ENCODE data around the gene GIMAP1. TPM values are rescaled to one million over a fixed set of nuclear protein-coding genes. Genes with fewer than 3 reads are reported as not detected.

Gene GIMAP1
- total RNA-seq, 2 donors from 2014 or later: 0.94 to 1.6 TPM

DNA sequence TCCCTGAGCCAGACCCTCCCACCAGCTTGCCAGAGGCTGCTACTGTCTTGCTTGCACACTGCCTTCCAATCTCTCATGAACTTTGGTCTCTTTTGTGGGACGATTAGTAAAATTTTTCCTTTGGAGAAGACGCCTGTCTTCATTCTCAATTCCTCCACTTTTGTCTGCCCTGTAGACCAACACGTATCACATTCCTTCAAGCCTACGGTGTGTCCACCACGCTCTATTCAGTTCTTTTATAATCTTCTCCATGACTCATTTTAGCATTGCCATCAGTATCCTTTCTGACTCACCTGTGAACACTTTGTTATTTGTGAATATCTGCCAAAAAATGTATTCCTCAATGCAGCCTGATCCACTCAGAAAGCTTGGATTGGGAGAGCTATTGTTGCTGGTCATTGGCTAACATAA, 22.2 kb downstream of the GIMAP1 start:
- peak overlapping the region in 1 of 2 donors; percentile 62 for H3K9ac ChIP-seq (ENCODE audit: low read depth in 2 of 2, low read length in 2 of 2)
- no peak for DNase-seq
- no peak for TF ChIP-seq CTCF (IDR thresholded peaks at IDR 0.05)

DNA sequence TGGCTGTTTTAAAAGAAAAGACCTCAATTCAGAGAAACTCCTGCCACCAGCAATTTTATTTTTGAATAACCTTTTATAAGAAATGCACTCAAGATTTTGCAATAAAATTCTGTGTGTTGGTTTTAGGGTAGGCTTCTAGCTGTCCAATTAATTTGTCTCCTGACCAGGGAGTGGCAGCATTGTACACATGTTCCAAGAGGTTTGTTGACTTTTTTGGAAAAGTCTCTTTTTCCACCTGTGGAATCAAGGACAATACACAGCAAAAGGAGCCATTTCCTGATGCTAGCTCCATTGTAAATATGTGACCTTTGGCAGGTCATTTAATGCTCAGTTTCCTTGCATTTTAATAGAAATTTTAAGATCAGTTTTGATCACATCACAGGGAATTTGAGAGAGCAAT, 22.6 kb downstream of the GIMAP1 start:
- H3K4me1 ChIP-seq: no peaks in the 10 kb centered on the region
- H3K9me3 ChIP-seq: no peaks in the 10 kb centered on the region
- peak overlapping the region; percentile 67 for H3K27ac ChIP-seq
- no peaks in the 10 kb centered on the region for H3K27me3 ChIP-seq
- peak overlapping the region; percentile 29 for H3K4me3 ChIP-seq
- H3K9ac ChIP-seq (ENCODE audit: low read depth in 2 of 2, low read length in 2 of 2): peak overlapping the region in 1 of 2 donors; percentile 62
- H3K36me3 ChIP-seq: no peaks in the 10 kb centered on the region
- no peak for DNase-seq
- intact Hi-C loops (cut with DNase I): no loop called here
- TF ChIP-seq CTCF (IDR thresholded peaks at IDR 0.05): no peak

More for the DNA sequence above, 22.2 kb downstream of the GIMAP1 start:
- Histone ChIP-seq H3K36me3 (no peaks in the 10 kb centered on the region), H3K27ac (peak overlapping the region; percentile 67), H3K4me3 (peak overlapping the region; percentile 29), H3K4me1 (no peaks in the 10 kb centered on the region), H3K27me3 (no peaks in the 10 kb centered on the region), H3K9me3 (no peaks in the 10 kb centered on the region)
- intact Hi-C loops (cut with DNase I): no loop called here

DNA sequence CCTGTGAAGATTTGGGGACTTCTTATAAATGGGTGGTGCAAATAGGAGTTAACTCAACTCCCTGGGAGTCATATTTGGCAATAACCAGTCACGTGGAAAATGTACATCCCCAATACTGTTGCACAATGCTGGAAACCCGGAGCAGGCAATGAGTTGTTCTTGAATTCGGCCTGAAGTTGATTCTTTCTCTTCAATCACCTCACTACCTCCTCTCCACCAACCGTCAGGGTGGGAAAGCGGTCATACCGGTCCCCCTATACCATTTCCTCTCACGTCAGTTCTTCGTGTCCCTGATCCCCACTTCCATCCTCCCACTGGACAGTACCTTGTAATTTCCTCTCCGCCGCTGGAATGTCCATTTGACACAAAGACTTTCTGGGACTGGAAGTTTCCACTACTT, 23.6 kb downstream of the GIMAP1 start:
- no peak overlapping the region for H3K9ac ChIP-seq (ENCODE audit: low read depth in 2 of 2, low read length in 2 of 2)
- H3K9me3 ChIP-seq: no peaks in the 10 kb centered on the region
- H3K27ac ChIP-seq: peak overlapping the region; percentile 67
- no peaks in the 10 kb centered on the region for H3K27me3 ChIP-seq
- H3K4me3 ChIP-seq: peak overlapping the region; percentile 29
- no peaks in the 10 kb centered on the region for H3K36me3 ChIP-seq
- no peak for DNase-seq
- intact Hi-C loops (cut with DNase I): no loop called here
- no peaks in the 10 kb centered on the region for H3K4me1 ChIP-seq
- no peak for TF ChIP-seq CTCF (IDR thresholded peaks at IDR 0.05)

- Histone ChIP-seq H3K4me3 (no peak overlapping the region), H3K4me1 (no peaks in the 10 kb centered on the region), H3K27ac (no peak overlapping the region), H3K9ac (ENCODE audit: low read depth in 2 of 2, low read length in 2 of 2) (peak overlapping the region in 1 of 2 donors; percentile 9), H3K36me3 (no peaks in the 10 kb centered on the region), H3K27me3 (no peaks in the 10 kb centered on the region), H3K9me3 (no peaks in the 10 kb centered on the region)
- TF ChIP-seq CTCF (IDR thresholded peaks at IDR 0.05): no peak
- no peak for DNase-seq
- intact Hi-C loops (cut with DNase I): no loop called here
Measured at GRCh38 chr7:150742286-150742968, 26.0 kb downstream of the GIMAP1 start.

DNA sequence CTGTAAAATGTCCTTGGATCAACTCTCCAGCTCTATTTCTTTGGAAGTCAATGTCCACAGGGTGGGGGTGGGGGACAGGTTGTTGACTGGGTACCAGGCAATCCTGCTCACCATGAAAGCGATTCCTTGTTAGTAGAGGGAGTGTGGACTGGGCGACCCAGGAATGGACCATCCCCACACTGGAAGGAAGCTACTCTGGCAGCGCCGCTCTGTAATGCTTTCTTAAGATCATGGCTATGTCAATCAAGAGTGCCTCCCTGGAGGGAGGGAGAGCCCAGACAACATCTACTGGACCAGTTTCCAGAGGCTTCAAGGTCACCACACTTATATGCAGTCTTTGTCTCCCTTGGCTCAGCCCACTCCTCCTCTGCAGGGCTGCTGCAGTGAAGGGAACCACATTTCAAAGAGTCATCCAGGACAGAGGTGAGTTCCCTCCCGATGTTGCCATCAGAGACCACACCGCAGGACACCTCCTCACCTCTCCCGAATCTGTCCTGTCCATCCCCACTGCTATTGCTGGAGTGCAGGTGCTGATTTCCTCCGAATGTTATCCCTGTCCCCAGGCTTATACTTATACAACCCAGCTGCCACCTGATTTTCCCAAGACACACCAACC, 27.7 kb downstream of the GIMAP1 start:
- H3K9ac ChIP-seq (ENCODE audit: low read depth in 2 of 2, low read length in 2 of 2): no peak overlapping the region
- intact Hi-C loops (cut with DNase I): no loop called here
- no peak overlapping the region for H3K4me3 ChIP-seq
- no peaks in the 10 kb centered on the region for H3K9me3 ChIP-seq
- no peak for DNase-seq
- H3K36me3 ChIP-seq: no peaks in the 10 kb centered on the region
- no peaks in the 10 kb centered on the region for H3K4me1 ChIP-seq
- no peak overlapping the region for H3K27ac ChIP-seq
- no peak for TF ChIP-seq CTCF (IDR thresholded peaks at IDR 0.05)
- H3K27me3 ChIP-seq: no peaks in the 10 kb centered on the region

All from colonic mucosa (tissue), 4 donors.